ENCODE results near the gene CIAO3. TPM values are rescaled to one million over a fixed set of nuclear protein-coding genes. Genes with fewer than 3 reads are reported as not detected.
A peak's percentile ranks its signal among the peaks of the same experiment; 100 is the strongest.

Gene CIAO3
- total RNA-seq, 1 experiment from 2014 or later, result 51.9 TPM

GRCh38 chr16:749010-749409 is 8.2 kb upstream of the CIAO3 start:
- no peak for TF ChIP-seq CTCF (IDR thresholded peaks at IDR 0.05; ENCODE audit: unreplicated experiment)
- Mint-ChIP-seq H3K27me3 (ENCODE audit: unreplicated experiment) (peaks cover 50% of the 10 kb centered on the region), H3K9me3 (ENCODE audit: low read depth, unreplicated experiment) (no peaks in the 10 kb centered on the region), H3K4me1 (ENCODE audit: low read depth, unreplicated experiment) (peaks cover 12% of the 10 kb centered on the region), H3K36me3 (ENCODE audit: insufficient read depth, unreplicated experiment) (peaks cover 12% of the 10 kb centered on the region), H3K4me3 (ENCODE audit: low read depth, unreplicated experiment) (no peak overlapping the region), H3K27ac (ENCODE audit: unreplicated experiment) (no peak overlapping the region)
- CTCF ChIA-PET, result interaction anchor here (0.6 to 0.9 kb wide), 3 partner anchors 12 to 156 kb away, joined by 3 read pairs; partner anchors contain the start of gene MSLN
- no TSS peak for BruUV-seq (replicated peaks)
- DNase-seq, result no peak
- intact Hi-C loops (cut with micrococcal nuclease; ENCODE audit: unreplicated experiment), result no loop called here

- H3K9me3 Mint-ChIP-seq (ENCODE audit: low read depth, unreplicated experiment), result no peaks in the 10 kb centered on the region
- no peak for DNase-seq
- CTCF ChIA-PET, result interaction anchor here (0.6 to 0.9 kb wide), 2 partner anchors 13 to 297 kb away, joined by 3 to 5 read pairs; partner anchors contain the start of gene MSLN
- no peak overlapping the region for H3K27ac Mint-ChIP-seq (ENCODE audit: unreplicated experiment)
- no peak for TF ChIP-seq CTCF (IDR thresholded peaks at IDR 0.05; ENCODE audit: unreplicated experiment)
- peaks cover 12% of the 10 kb centered on the region for H3K36me3 Mint-ChIP-seq (ENCODE audit: insufficient read depth, unreplicated experiment)
- peaks cover 12% of the 10 kb centered on the region for H3K4me1 Mint-ChIP-seq (ENCODE audit: low read depth, unreplicated experiment)
- intact Hi-C loops (cut with micrococcal nuclease; ENCODE audit: unreplicated experiment), result no loop called here
- H3K4me3 Mint-ChIP-seq (ENCODE audit: low read depth, unreplicated experiment), result no peak overlapping the region
- BruUV-seq (replicated peaks), result no TSS peak
- H3K27me3 Mint-ChIP-seq (ENCODE audit: unreplicated experiment), result peaks cover 45% of the 10 kb centered on the region
Measured at GRCh38 chr16:747978-748746, 7.4 kb upstream of the CIAO3 start.

- CTCF ChIA-PET, result interaction anchor here (0.5 kb wide), 1 partner anchor 27 kb away, joined by 3 read pairs; no protein-coding TSS in a partner anchor
- no peak for TF ChIP-seq CTCF (IDR thresholded peaks at IDR 0.05; ENCODE audit: unreplicated experiment)
- Mint-ChIP-seq H3K27me3 (ENCODE audit: unreplicated experiment) (peaks cover 29% of the 10 kb centered on the region), H3K4me3 (ENCODE audit: low read depth, unreplicated experiment) (no peak overlapping the region), H3K36me3 (ENCODE audit: insufficient read depth, unreplicated experiment) (peaks cover 19% of the 10 kb centered on the region), H3K27ac (ENCODE audit: unreplicated experiment) (no peak overlapping the region), H3K9me3 (ENCODE audit: low read depth, unreplicated experiment) (no peaks in the 10 kb centered on the region), H3K4me1 (ENCODE audit: low read depth, unreplicated experiment) (peaks cover under 1% of the 10 kb centered on the region)
- DNase-seq, result no peak
- intact Hi-C loops (cut with micrococcal nuclease; ENCODE audit: unreplicated experiment), result no loop called here
- no TSS peak for BruUV-seq (replicated peaks)
Measured at GRCh38 chr16:746637-747036, 5.8 kb upstream of the CIAO3 start.

- BruUV-seq (replicated peaks), result no TSS peak
Measured at GRCh38 chr16:745739-746138, 4.9 kb upstream of the CIAO3 start.

More at GRCh38 chr16:745739-746138, 4.9 kb upstream of the CIAO3 start:
- CTCF ChIA-PET, result interaction anchor here (1.3 kb wide), 1 partner anchor 15 kb away, joined by 4 read pairs; the partner anchor contains the start of gene MSLN
- Mint-ChIP-seq H3K36me3 (ENCODE audit: insufficient read depth, unreplicated experiment) (peaks cover 28% of the 10 kb centered on the region), H3K27ac (ENCODE audit: unreplicated experiment) (no peak overlapping the region), H3K9me3 (ENCODE audit: low read depth, unreplicated experiment) (no peaks in the 10 kb centered on the region), H3K27me3 (ENCODE audit: unreplicated experiment) (peaks cover 20% of the 10 kb centered on the region), H3K4me1 (ENCODE audit: low read depth, unreplicated experiment) (no peaks in the 10 kb centered on the region), H3K4me3 (ENCODE audit: low read depth, unreplicated experiment) (no peak overlapping the region)
- peak; percentile 81 for TF ChIP-seq CTCF (IDR thresholded peaks at IDR 0.05; ENCODE audit: unreplicated experiment)
- intact Hi-C loops (cut with micrococcal nuclease; ENCODE audit: unreplicated experiment), result no loop called here
- DNase-seq, result peak; percentile 74

Data from Calu3 (cell line).